ENCODE results near the gene SMYD5.

DNA sequence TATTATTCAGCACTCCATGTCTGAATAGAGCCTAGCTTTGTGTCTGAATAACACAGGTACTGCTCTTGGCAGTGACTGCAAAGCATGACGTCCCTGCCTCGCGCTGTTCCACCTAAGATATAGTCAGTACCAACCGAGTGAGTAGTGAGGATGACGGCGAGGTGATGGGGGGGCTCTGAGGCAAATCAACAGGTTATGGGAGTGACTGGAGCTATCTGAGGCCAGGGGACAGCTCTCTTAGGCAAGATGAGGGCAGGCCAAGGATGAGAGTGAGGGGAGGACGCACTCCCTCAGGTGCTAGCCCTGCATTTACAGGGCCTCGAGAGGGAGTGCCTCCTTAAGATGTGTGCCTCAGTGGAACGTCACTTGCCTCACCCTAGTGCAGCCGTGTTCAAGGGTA lies 39.8 kb upstream of the SMYD5 start:
- TF ChIP-seq, protein P1, sequence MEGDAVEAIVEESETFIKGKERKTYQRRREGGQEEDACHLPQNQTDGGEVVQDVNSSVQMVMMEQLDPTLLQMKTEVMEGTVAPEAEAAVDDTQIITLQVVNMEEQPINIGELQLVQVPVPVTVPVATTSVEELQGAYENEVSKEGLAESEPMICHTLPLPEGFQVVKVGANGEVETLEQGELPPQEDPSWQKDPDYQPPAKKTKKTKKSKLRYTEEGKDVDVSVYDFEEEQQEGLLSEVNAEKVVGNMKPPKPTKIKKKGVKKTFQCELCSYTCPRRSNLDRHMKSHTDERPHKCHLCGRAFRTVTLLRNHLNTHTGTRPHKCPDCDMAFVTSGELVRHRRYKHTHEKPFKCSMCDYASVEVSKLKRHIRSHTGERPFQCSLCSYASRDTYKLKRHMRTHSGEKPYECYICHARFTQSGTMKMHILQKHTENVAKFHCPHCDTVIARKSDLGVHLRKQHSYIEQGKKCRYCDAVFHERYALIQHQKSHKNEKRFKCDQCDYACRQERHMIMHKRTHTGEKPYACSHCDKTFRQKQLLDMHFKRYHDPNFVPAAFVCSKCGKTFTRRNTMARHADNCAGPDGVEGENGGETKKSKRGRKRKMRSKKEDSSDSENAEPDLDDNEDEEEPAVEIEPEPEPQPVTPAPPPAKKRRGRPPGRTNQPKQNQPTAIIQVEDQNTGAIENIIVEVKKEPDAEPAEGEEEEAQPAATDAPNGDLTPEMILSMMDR (conservative IDR thresholded peaks at IDR 0.05) = no peak
- no peak for TF ChIP-seq EZH2 (IDR thresholded peaks at IDR 0.05; ENCODE audit: low read depth)

Measured in PC-9 (cell line).